DMS79 (cell line): ENCODE data around the gene IFFO2.
A peak's percentile ranks its signal among the peaks of the same experiment; 100 is the strongest.
"Not testable (repeated sequence)": the region's sequence is repeated elsewhere in the genome, so short reads cannot be mapped to it uniquely, and the experiment has no call there.

Source experiments
- DNase-seq: peaks from one replicate; lab custom pipeline; 2025; lab: John Stamatoyannopoulos, UW

The IFFO2 gene

GRCh38 chr1:18893120-18893519 lies 63.4 kb downstream of the IFFO2 start:
- DNase-seq: no peak

- DNase-seq: not testable (repeated sequence)
Observed at GRCh38 chr1:18891858-18892257, 64.6 kb downstream of the IFFO2 start.

GRCh38 chr1:18891426-18891780 lies 65.1 kb downstream of the IFFO2 start:
- DNase-seq: no peak

- no peak for DNase-seq
Observed at GRCh38 chr1:18890706-18891425, 65.6 kb downstream of the IFFO2 start.

GRCh38 chr1:18886003-18886335 lies 70.5 kb downstream of the IFFO2 start:
- DNase-seq: no peak

- DNase-seq: no peak
Observed at GRCh38 chr1:18885311-18886002, 71.0 kb downstream of the IFFO2 start.

GRCh38 chr1:18884727-18885126 lies 71.7 kb downstream of the IFFO2 start:
- DNase-seq: no peak

GRCh38 chr1:18884419-18884717 lies 72.1 kb downstream of the IFFO2 start:
- no peak for DNase-seq

- peak; percentile 17 for DNase-seq
Observed at GRCh38 chr1:18883636-18884418, 72.6 kb downstream of the IFFO2 start.

- no peak for DNase-seq
Observed at GRCh38 chr1:18883079-18883478, 73.4 kb downstream of the IFFO2 start.

- DNase-seq: no peak
Observed at GRCh38 chr1:18882486-18882885, 74.0 kb downstream of the IFFO2 start.

- no peak for DNase-seq
Observed at GRCh38 chr1:18881642-18882431, 74.6 kb downstream of the IFFO2 start.

- no peak for DNase-seq
Observed at GRCh38 chr1:18881164-18881563, 75.3 kb downstream of the IFFO2 start.

- no peak for DNase-seq
Observed at GRCh38 chr1:18880585-18880984, 75.9 kb downstream of the IFFO2 start.

- DNase-seq: peak; percentile 12
Observed at GRCh38 chr1:18879791-18880309, 76.6 kb downstream of the IFFO2 start.

- no peak for DNase-seq
Observed at GRCh38 chr1:18879215-18879790, 77.2 kb downstream of the IFFO2 start.

GRCh38 chr1:18878538-18879214 lies 77.8 kb downstream of the IFFO2 start:
- no peak for DNase-seq

GRCh38 chr1:18877282-18877681 lies 79.2 kb downstream of the IFFO2 start:
- no peak for DNase-seq

GRCh38 chr1:18876210-18876609 lies 80.3 kb downstream of the IFFO2 start:
- DNase-seq: no peak

GRCh38 chr1:18875796-18876128 lies 80.7 kb downstream of the IFFO2 start:
- DNase-seq: no peak

GRCh38 chr1:18875107-18875795 lies 81.2 kb downstream of the IFFO2 start:
- DNase-seq: peak; percentile 34
